Activated T-helper 1 cell treated with Interleukin-2 at 50 U/mL for 16 hours (primary cell): ENCODE measurements around the gene PLCB4.
"Not testable (repeated sequence)": the region's sequence is repeated elsewhere in the genome, so short reads cannot be mapped to it uniquely, and the experiment has no call there.

ENCODE experiments used
- DNase-seq: peaks from one replicate; pipeline ENCODE4 v3.0.0-alpha.2; 2020; ENCODE audit warnings: low read depth

The PLCB4 gene

DNA sequence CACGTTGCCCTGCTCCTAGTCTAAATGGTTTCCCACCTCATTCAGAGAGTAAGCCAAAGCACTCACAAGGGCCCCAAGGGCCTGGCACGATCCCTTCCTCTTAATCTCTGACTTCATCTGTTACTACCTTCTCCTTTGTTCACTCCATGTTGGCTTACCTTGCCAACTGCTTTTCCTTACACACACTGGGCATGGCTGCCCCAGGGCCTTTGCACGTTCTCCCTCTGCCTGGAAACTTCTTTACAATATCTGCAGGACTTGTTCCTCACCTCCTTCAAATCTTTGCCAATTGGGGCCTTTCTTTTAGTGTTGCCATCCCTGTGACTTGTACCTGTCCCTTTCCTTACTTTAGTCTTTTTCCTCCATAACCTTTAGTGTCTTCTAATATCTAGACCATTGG, 73.9 kb downstream of the PLCB4 start:
- no peak for DNase-seq

DNA sequence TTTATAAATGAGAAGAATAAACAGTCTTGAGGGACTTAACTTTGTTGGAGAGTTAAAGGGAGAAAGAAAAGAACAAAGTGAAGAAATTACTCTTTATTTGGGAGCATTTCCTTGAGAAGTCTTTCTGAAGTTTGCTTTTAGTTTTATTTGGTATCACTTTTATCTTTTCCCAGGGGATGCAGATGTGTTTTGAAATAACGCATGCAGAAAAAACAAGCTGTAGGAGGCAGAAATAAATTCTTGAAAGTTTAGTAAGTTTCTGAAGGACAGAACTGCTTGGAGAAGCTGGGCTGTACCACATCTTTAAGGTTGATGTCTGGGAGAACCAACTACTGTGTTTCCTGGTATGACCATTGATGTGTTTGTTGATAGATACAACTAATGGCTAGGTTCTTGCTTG, 75.0 kb downstream of the PLCB4 start:
- no peak for DNase-seq

DNA sequence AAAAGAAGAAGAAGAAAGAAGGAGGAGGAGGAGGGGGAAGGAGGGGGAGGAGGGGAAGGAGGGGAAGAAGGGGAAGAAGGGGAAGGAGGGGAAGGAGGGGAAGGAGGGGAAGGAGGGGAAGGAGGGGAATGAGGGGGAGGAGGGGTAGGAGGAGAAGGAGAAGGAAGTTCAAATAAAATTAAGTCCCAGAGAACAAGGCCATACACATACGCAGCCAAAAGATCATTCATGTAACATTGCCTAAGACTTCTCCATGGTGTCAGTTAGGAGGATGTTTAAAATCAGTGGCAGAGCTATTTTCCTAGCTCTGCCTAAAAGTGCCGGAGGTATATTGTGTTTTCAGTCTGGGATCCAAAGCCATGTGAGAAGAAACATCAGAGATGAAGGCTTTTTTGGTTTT, 75.8 kb downstream of the PLCB4 start:
- no peak for DNase-seq

DNA sequence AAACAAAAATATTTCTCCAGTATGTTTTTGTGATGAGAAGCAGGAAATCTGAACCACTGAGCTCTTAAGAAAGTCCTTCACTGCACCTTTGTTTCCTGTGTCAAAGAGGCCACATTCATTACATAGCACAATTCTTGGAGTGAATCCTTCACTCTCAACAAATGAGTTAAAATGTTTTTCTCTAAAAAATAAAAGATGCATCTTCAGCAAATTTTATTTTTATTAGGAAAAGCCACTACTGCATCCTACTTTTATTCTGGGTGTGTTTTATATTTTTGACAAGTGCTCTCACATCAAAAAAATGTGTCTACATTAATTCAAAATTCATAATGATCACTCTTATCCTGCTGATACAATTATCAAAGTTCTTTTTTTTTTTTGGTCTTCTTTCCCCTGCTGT, 76.3 kb downstream of the PLCB4 start:
- DNase-seq, result no peak

DNA sequence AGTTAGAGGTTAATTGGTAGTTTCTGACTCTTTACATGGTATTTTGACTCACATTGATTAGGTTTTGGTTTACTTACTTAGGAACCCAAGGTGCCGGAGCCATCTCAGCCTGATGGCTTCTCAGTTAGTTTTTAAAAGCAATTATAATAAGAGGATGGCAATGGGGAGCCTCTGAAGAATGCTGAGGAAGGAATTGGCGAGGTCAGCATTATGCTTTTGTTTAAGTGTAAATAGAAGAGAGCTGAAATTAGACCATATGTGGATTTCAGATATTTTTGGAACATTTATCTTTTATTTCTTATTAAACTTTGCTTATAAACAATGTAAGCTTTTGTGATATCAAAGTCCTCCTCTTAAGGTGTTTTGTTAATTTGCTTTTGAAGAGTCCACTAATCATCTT, 77.8 kb downstream of the PLCB4 start:
- no peak for DNase-seq

DNA sequence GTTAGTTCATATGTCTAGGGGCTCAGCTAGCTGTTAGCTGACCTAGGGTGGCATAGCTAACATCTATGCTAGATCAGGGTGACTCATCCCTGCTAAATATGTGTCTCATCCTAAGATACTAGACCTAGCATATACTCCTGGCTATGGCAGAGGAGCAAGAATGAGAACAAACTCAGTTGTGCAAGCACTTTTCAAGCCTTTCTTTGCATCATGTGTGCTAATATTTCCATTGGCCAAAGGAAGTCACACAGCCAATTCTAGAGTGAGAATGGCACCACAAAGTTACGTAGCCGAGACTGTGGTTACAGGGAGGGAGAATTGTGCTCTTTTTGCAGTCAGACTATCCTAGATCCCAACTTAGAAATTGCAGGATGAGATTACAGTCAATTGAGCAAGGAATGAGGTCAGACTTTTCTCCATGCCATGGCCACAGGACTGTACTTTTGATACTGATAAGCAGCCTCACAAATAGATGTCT, 78.7 kb downstream of the PLCB4 start:
- DNase-seq, result no peak

DNA sequence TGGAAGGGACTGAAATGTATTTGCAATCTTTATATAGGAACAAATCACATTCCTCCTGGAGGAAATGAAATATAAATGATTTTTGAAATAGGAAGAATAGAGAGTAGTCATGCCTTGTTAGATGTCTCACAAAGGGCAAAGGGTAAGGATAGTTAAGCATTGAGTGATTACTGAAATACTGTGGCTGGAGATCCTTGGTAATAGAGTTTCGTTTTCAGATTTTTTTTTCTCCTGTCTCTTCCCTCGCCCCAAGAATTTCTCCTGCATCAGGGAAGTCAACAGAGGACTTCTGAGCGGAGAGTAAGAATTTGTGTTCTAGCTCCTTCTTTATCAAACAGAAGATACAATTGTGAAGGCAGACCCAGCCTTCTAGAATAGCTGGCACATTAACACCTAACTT, 79.4 kb downstream of the PLCB4 start:
- no peak for DNase-seq

DNA sequence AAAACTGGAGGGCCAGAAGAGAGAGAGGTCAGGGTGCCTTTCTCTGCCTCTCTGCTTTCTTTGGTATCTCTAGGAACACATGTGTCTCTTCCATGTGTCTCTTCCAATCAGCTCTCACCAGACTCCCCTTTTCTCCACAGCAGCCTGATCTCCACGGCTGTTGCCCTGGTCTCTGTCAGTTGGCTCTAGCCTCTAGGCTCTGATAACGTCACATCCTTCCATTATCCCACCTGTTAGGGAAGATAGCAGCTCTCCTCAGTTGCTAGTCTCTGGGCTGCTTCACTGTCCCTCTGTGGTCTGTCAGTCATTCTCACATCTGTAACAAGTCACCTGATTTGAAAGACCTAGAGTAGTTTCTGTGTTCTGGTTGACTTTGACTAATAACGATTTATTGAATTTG, 80.2 kb downstream of the PLCB4 start:
- no peak for DNase-seq

DNA sequence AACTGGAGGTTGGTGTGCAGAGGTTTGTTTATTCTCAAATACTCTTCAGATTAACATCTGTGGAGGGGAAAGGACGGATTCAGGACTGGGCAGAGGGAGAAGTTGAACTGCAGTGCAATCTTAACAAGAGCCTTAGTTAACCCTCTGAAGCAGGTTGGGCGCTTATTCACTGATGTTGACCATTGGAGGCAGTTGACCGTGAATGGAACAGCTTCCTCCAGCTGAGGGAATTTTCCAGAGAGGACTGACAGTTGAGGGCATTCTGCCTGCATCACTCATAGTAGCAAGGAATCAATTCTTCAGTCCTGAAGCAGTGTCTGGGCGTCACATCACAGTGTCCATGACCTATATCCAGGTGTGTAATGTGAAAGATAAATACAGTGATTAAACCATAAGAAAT, 80.9 kb downstream of the PLCB4 start:
- no peak for DNase-seq

DNA sequence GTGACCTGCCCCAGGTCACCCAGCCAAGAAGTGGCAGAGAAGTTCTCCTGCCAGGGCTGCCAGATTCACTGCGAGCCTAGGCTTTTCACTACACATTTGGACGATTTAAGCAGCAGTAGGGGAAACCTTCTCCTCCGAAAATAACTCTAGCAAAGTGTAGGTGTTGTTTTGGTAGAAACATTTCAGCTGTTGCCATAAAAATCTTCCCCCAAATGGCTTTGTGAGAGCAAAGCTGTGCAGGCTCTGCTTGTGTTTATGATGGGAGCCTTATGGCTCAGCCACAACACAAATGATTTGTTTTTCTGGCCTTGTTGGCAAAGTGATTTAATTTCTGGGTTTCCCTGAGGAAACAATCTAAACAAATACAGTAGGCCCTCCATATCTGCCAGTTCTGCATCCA, 81.8 kb downstream of the PLCB4 start:
- DNase-seq, result no peak

DNA sequence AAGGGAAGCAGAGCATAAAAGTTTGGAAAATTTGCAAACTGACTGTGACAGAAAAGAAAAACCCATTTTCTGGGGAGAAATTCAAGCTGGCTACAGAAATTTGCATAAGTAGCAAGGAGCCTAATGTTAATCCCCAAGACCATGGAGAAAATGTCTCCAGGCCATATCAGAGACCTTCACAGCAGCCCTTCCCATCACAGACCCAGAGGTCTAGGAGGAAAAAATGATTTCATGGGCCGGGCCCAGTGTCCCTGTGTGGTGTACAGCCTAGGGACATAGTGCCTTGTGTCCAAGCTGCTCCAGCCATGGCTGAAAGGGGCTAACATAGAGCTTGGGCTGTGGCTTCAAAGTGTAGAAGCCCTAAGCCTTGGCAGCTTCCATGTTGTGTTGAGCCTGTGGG, 83.3 kb downstream of the PLCB4 start:
- DNase-seq, result not testable (repeated sequence)

DNA sequence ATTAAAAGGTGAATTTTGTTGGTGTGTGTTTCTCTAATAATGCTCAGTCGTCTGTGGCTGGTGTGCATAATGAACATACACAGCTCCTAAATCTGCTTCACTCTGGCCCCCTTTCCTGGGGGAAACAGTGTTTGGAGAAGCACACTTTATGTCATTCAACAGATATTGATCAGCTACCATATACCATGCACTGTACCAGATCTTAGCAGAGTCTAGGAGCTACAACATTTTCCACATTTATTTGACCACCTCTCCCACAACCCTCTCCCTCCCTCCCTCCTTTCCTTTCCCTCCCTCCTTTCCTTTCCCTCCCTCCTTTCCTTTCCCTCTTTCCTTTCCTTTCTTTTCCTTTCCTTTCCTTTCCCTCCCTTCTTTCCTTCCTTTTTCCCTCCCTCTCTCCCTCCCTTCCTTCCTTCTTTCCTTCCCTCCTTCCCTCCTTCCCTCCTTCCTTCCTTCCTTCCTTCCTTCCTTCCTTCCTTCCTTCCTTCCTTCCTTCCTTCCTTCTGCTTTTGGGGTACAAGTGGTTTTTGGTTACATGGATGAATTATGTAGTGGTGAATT, 85.7 kb downstream of the PLCB4 start:
- DNase-seq, result no peak

DNA sequence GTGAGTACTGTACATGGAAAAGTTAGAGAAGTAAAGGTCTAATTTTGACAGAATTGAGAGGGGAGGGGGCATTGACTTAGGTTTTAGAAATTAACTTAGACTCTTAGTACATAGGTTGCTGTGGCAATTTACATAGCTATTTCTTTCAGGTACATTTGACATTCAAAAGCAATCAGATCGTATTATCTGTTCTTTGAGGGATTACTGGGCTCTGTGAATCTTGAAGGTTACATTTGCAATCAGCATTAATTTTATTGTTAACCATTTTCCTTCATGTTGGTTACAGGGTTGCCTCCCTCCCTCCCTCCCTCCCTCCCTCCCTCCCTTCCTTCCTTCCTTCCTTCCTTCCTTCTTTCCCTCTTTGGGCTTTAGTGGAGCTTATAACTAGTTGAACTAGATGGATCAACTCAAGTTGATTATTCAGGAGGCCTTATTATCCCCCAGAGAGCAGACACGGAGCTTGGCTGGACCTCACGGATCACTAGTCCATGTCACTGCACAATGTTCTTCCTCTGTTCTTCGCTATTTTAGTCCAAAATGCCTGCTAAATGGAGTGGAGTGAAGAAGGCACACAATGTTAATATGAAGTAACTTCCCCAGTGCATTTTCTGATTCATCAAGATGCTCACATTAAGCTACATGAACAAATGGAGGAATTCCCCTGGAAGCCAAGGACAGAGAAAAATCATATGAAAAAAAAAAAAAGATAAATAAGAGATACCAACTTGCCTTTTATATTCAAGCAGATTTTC, 87.8 kb downstream of the PLCB4 start:
- DNase-seq, result no peak

DNA sequence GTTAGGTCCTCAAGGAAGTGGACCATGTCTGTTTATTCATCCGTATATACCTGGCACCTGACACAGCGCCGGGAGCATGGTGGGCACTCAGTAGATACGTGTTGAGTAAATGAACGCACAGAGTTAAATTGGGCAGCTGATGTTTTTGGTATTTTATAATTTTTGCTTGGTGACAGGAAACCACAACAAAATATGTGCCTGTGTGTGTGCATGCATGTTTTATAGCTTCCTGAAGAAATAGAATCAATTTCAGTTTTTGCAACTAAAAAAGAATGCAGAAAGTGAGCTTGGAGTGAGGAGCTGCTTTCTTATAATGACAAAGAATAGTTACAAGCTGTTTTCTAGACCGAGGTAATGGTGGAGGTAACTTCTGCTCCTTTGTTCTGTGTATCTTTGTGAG, 91.4 kb downstream of the PLCB4 start:
- DNase-seq, result no peak

DNA sequence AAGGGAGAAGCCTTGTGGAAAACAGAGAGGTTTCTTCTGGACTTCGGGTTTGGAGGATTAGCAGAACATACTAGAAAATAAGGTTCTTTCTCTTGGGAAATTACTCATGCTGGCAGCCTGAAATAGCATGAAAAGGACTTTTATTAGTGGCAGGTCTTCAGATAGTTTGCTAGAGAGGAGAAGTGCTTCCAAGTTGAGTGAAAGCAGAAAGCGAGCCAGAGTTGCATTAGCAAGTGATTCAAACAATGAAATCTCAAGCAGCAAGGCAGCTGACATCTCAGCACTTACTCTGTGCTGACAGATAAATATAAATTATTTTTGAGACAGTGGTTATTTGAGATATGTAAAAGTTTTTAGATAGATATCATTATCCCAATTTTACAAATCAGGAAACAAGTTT, 91.9 kb downstream of the PLCB4 start:
- DNase-seq, result no peak

DNA sequence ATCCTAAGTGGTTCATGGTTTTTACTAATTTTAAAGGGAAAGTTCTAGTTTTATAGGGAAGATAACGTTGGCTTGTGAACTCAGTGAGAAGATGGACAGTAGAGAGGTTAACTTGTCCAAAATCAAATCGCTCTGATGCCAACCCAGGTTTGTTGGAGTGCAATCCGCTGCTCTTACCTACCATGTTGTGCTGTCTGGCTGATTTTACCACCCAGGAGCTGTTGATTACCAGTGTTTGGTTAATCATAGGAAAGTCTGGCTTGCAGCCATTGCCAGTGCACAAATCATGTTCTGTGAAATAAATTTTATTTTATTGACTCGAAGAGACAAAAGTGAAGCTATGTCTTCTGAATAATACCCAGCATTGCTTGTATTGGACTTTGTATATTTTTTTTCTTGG, 92.4 kb downstream of the PLCB4 start:
- DNase-seq, result no peak

DNA sequence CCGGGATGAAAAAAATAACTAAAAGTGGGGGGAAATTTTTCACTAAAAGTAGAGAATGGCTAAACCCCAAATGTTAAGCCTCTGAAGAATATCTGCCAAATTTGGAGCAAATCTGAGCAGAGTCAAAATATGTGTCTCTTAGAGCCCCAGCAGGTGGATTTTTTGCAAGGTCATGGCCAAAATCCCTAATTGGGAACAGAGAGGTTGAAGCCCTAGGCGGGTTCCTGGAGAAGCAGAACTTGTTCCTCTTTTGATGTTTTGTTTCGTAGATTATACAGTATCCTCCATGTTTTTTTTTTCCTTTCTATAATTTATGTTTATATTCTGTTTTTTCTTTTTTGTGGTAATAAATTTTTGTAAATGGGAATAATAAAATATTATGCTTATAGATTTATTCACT, 94.4 kb downstream of the PLCB4 start:
- no peak for DNase-seq

DNA sequence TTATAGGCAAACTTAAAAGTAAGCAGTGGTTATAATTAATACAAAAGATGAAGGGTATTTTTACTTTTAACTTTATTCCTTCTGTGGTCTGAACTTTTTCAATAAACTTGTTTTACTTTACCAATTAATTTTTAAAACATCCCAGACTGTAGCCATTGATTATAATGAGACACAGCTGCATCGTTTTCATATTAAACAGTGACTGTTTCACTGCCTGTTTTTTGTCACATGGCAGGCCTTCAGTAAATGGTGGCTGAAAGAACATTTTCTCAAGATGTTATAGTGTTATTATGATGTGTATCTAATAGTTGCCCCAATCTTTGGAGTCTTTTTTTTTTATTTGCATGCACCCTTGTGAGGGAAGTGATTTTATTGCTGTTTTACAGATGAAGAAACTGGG, 95.1 kb downstream of the PLCB4 start:
- DNase-seq, result no peak

DNA sequence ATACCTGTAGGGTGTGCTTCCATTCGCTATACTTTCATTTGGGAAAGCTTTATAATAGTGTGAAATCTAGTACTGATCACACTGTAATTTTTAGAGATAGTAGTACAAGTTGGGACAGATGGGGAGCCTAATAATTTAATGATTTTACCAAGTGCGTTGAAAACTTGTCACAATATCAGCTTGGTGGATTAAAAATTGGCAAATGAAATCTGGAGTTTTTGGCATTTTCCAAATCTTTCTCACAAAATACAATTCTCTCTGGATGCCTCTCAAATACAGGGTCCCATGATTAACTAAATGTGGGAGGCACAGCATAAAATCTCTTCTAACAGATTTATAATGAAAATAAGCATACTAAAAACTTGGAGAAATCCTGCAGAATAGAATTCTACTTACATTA, 96.4 kb downstream of the PLCB4 start:
- no peak for DNase-seq

DNA sequence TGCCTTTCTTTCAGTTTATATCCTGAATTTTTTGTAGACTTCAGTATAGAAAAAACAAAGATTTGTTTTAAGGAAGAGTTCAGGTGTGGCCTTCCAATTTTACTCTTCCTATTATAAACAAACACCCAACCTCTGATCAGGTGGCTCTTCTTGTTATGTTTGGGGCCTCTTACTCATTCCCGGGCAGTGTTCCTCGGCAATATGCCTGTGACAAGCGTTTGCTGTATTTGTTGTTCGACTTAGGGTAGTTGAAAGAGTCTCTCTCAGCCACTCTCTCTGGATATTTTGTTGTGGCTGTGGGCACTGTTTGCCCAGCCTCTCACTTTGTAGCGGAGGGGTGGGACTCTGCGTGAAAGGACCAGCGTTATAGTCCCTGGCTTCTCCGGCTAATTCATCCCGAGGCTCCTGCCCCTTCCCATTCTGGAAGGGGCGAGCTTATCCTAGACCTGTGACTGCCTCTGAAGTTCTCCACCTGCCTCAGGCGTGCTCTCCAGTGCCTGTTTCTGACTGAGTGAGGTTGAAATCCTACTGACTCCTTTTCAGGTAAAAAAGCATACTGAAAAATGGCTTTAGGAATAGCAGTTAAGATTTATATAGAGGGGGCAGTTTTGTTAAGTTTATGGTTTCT, 97.4 kb downstream of the PLCB4 start:
- DNase-seq, result no peak

DNA sequence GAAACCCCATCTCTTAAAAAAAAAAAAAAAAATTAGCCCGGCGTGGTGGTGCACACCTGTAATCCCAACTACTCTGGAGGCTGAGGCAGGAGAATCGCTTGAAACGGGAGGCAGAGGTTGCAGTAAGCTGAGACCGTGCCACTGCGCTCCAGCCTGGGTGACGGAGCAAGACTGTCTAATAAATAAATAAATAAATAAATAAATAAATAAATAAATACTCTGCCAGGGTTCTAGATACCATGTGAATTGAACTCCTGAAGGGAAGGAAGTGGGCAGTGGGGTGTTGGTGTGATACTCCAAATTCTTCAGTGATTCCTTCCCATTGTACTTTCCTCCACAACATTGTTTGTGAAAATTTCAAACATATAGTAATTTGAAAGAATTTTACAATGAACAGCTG, 100.5 kb downstream of the PLCB4 start:
- DNase-seq, result no peak

DNA sequence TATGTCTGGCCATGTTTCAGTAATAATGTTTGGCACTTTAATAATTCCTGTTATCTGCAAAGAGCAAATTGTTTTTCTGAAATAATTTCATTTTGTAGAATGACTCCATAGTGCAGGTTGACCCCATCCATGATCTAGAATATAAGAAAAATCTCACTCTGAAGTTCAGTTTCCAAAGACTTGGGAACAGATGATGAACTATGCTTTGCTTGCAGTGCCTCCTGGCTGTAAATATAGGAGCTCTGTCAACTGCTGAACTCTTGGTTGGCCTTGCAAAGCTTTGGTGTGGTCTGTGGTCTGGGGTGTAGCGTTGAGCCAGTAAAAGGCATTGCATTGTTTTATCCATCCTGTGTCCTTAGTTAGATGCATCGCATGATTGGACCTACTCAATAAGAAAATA, 104.0 kb downstream of the PLCB4 start:
- no peak for DNase-seq

DNA sequence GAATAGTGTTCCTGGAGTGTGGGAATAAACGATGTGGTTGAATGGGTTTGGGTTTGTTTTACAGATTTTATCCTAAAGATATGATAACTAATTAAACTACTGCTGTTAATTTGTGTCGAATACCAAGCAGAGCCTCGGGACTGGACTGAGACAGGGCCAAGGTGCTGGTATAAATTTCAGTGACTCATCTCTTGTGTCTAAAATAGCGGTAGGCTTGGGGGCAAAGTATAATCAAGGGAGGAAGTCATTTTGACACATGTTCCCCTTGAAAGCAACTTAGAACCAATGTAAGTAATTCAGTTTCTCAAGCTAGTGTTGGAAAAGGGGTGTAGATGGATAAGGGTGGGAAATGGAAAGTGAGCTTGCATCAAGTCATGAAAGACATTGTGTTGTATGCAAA, 108.4 kb downstream of the PLCB4 start:
- no peak for DNase-seq
